OCI-LY1 (cell line): ENCODE results near the gene HSDL1.

ENCODE experiments used
- H2AFZ ChIP-seq: fragments of 200-600 bp; sonication (generic), shearing (Covaris generic); 2 replicates; pipeline ENCODE4 v1.6.0; 2014; ENCODE audit warnings: antibody characterized with exemption, mild to moderate bottlenecking, low read length
- H3F3A ChIP-seq: fragments of 200-600 bp; sonication (generic), shearing (Covaris generic); 2 replicates; pipeline ENCODE4 v1.6.0; 2014; ENCODE audit warnings: mild to moderate bottlenecking, antibody characterized with exemption, low read length, moderate library complexity; ENCODE audit not compliant: insufficient read depth
- H3K27ac ChIP-seq: fragments of 200-600 bp; sonication (generic); 2 replicates; pipeline ENCODE4 v1.5.1; 2014; ENCODE audit warnings: low read length, mixed run types, mild to moderate bottlenecking, low read depth; ENCODE audit not compliant: poor library complexity, severe bottlenecking
- H3K27me3 ChIP-seq: fragments of 200-600 bp; sonication (generic); 2 replicates; pipeline ENCODE4 v1.6.0; 2014; ENCODE audit warnings: antibody characterized with exemption, mild to moderate bottlenecking, low read length, moderate library complexity; ENCODE audit not compliant: insufficient read depth
- H3K36me3 ChIP-seq: fragments of 200-600 bp; sonication (generic); 2 replicates; pipeline ENCODE4 v1.6.1; 2014; ENCODE audit warnings: mild to moderate bottlenecking, antibody characterized with exemption, low read length, moderate library complexity, mixed read lengths; ENCODE audit not compliant: insufficient read depth
- H3K4me1 ChIP-seq: fragments of 200-600 bp; sonication (generic); 2 replicates; pipeline ENCODE4 v1.5.1; 2014; ENCODE audit warnings: mild to moderate bottlenecking, low read length, moderate library complexity; ENCODE audit not compliant: insufficient read depth, severe bottlenecking
- H3K4me2 ChIP-seq: fragments of 200-600 bp; sonication (generic), shearing (Covaris generic); 2 replicates; pipeline ENCODE4 v1.6.1; 2014; ENCODE audit warnings: low read length
- H3K4me3 ChIP-seq: fragments of 200-600 bp; sonication (generic); 2 replicates; pipeline ENCODE4 v1.5.1; 2014; ENCODE audit warnings: low read length, low read depth, mild to moderate bottlenecking, mixed read lengths; ENCODE audit not compliant: poor library complexity, severe bottlenecking
- H3K79me2 ChIP-seq: fragments of 200-600 bp; shearing (Covaris generic); 2 replicates; pipeline ENCODE4 v1.6.1; 2016; ENCODE audit warnings: mixed run types, low read length, mixed read lengths; ENCODE audit not compliant: insufficient read depth
- H3K9ac ChIP-seq: fragments of 200-600 bp; sonication (generic), shearing (Covaris generic); 2 replicates; pipeline ENCODE4 v1.6.1; 2014; ENCODE audit warnings: mild to moderate bottlenecking, low read length, mixed read lengths
- H3K9me2 ChIP-seq: fragments of 200-600 bp; sonication (generic), shearing (Covaris generic); 2 replicates; pipeline ENCODE4 v1.6.1; 2014; ENCODE audit warnings: low read depth, mild to moderate bottlenecking, low read length, mixed read lengths
- H3K9me3 ChIP-seq: fragments of 200-600 bp; shearing (Covaris generic); 2 replicates; pipeline ENCODE4 v1.6.1; 2014; ENCODE audit warnings: low read length, mixed read lengths
- H4K20me1 ChIP-seq: fragments of 200-600 bp; sonication (generic), shearing (Covaris generic); 2 replicates; pipeline ENCODE4 v1.6.0; 2016; ENCODE audit warnings: mild to moderate bottlenecking, low read length; ENCODE audit not compliant: insufficient read depth
- EZH2 ChIP-seq: fragments of 200-600 bp; sonication (generic), shearing (Covaris generic); IDR thresholded peaks from 2 replicates; pipeline ENCODE4 v1.8.0; 2017; ENCODE audit warnings: borderline replicate concordance, mixed run types, mild to moderate bottlenecking, antibody characterized with exemption, low read length, moderate library complexity, mixed read lengths
- TF ChIP-seq, protein P1 (sequence below): fragments of 200-600 bp; sonication (generic), shearing (Covaris generic); IDR thresholded peaks from 2 replicates; pipeline ENCODE4 v1.5.1; 2017; ENCODE audit warnings: mild to moderate bottlenecking, antibody characterized with exemption, low read length, moderate library complexity, mixed read lengths

Gene HSDL1

DNA sequence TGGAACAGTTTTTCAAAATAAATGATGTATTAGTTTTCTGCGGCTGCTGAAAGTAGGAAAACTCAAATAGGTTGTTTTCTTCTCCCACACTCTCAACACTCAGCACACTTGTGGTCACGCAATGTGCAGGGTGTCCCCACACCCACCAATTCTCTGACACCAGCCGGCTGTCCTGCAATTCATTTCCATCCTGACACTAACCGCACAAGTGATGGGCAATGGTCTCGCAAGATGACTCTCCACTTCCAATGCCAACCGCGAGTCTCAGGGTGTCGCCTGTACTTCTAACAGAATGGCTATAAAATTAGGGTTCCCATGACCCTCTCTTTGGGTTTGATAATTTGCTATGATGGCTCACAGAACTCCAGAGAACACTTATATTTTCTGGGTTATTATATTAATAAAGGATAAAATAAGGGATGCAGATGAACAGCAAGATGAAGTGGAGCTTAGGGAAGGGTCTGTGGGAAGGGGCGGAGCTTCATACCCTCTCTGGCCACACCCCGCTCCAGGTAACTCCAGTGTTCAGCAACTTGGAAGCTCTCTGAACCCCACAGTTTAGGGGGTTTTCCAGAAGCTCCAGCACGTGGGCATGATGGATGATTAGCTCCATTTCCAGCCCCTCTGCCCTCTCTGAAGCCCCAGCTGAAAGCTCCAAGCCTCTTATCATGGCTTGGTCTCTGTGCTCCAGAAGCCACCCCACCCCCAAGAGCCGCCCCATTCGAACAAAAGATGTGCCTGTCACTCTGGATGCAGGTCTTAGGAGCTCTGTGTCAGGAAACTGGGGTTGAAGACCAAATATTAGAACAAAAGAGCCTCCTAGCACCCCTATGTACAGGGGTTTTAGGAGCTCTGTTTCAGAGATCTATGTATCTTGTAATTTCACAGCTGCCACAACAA lies 22.1 kb upstream of the HSDL1 start:
- Histone ChIP-seq H2AFZ (no peak overlapping the region), H3K36me3 (no peaks in the 10 kb centered on the region), H3K9me2 (no peaks in the 10 kb centered on the region), H3F3A (no peaks in the 10 kb centered on the region), H3K4me1 (no peaks in the 10 kb centered on the region), H3K4me3 (no peak overlapping the region), H3K79me2 (no peaks in the 10 kb centered on the region), H3K27ac (no peak overlapping the region), H3K27me3 (peaks cover 6% of the 10 kb centered on the region), H4K20me1 (no peaks in the 10 kb centered on the region), H3K4me2 (no peak overlapping the region), H3K9ac (no peak overlapping the region), H3K9me3 (no peaks in the 10 kb centered on the region)
- TF ChIP-seq, protein P1, sequence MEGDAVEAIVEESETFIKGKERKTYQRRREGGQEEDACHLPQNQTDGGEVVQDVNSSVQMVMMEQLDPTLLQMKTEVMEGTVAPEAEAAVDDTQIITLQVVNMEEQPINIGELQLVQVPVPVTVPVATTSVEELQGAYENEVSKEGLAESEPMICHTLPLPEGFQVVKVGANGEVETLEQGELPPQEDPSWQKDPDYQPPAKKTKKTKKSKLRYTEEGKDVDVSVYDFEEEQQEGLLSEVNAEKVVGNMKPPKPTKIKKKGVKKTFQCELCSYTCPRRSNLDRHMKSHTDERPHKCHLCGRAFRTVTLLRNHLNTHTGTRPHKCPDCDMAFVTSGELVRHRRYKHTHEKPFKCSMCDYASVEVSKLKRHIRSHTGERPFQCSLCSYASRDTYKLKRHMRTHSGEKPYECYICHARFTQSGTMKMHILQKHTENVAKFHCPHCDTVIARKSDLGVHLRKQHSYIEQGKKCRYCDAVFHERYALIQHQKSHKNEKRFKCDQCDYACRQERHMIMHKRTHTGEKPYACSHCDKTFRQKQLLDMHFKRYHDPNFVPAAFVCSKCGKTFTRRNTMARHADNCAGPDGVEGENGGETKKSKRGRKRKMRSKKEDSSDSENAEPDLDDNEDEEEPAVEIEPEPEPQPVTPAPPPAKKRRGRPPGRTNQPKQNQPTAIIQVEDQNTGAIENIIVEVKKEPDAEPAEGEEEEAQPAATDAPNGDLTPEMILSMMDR: no peak
- TF ChIP-seq EZH2: no peak

DNA sequence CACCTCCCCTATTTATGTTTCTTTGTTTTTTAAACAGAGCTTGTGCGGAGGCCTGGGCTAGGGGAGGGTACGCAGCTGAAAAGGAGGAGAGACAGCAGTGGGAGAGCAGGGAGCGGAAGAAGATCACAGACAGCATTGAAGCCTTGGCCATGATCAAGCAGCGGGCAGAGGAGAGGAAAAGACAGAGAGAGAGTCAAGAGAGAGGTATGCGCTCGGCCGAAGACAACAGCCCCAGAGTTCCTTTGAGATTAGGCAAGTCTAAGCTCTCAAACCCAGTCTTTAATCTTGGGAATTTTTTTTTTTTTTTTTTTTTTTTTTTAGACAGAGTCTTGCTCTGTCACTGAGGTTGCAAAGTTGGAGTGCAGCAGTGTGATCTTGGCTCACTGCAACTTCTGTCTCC lies 20.8 kb upstream of the HSDL1 start:
- Histone ChIP-seq H3K9ac (no peak overlapping the region), H3K9me3 (no peaks in the 10 kb centered on the region)

DNA sequence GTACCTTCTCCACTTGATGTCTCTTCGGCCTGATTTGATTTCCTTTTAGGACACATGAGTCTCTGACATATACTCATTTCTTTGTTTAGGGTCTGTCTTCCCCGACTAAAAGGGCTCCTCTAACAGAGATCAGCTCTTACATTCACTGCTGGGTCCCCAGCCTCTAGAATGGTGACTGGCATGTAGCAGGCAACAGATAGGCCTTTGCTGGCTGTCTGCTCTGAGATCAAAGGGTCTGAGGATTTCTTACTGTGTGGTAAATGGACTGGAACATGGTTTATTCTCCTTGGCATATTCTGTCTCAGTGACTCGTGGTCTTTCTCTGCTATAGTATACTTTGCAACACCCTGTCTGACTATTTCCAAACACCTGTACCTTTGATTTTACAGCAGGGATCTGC lies 16.8 kb upstream of the HSDL1 start:
- Histone ChIP-seq H3K4me3 (no peak overlapping the region), H3K9ac (no peak overlapping the region), H3F3A (no peaks in the 10 kb centered on the region), H3K27ac (no peak overlapping the region), H3K4me1 (no peaks in the 10 kb centered on the region), H2AFZ (no peak overlapping the region), H4K20me1 (no peaks in the 10 kb centered on the region), H3K36me3 (no peaks in the 10 kb centered on the region), H3K27me3 (no peaks in the 10 kb centered on the region; the same call in none of the 2 replicates), H3K9me2 (no peaks in the 10 kb centered on the region), H3K79me2 (no peaks in the 10 kb centered on the region), H3K4me2 (no peak overlapping the region), H3K9me3 (no peaks in the 10 kb centered on the region)
- TF ChIP-seq, protein P1: no peak
- no peak for TF ChIP-seq EZH2

More for the DNA sequence above, 20.8 kb upstream of the HSDL1 start:
- no peaks in the 10 kb centered on the region for H3K36me3 ChIP-seq
- H3K9me2 ChIP-seq: no peaks in the 10 kb centered on the region
- no peak overlapping the region for H3K27ac ChIP-seq
- no peaks in the 10 kb centered on the region for H3K79me2 ChIP-seq
- no peaks in the 10 kb centered on the region for H4K20me1 ChIP-seq
- H2AFZ ChIP-seq: no peak overlapping the region
- TF ChIP-seq EZH2: no peak
- TF ChIP-seq, protein P1: no peak
- peaks cover 6% of the 10 kb centered on the region for H3K27me3 ChIP-seq
- no peak overlapping the region for H3K4me3 ChIP-seq
- no peaks in the 10 kb centered on the region for H3F3A ChIP-seq
- no peak overlapping the region for H3K4me2 ChIP-seq
- H3K4me1 ChIP-seq: no peaks in the 10 kb centered on the region
